CD1c-positive myeloid dendritic cell (primary cell): ENCODE results near the gene SLCO3A1.
"Not testable (repeated sequence)": the region's sequence is repeated elsewhere in the genome, so short reads cannot be mapped to it uniquely, and the experiment has no call there.

Source experiments
- DNase-seq: peaks from one replicate; pipeline ENCODE4 v3.0.0-alpha.2; 2016; ENCODE audit errors: extremely low spot score

The SLCO3A1 gene

GRCh38 chr15:91939403-91939831 lies 85.9 kb downstream of the SLCO3A1 start:
- no peak for DNase-seq

GRCh38 chr15:91940496-91941381 lies 87.2 kb downstream of the SLCO3A1 start:
- peak; percentile 47 for DNase-seq

DNA sequence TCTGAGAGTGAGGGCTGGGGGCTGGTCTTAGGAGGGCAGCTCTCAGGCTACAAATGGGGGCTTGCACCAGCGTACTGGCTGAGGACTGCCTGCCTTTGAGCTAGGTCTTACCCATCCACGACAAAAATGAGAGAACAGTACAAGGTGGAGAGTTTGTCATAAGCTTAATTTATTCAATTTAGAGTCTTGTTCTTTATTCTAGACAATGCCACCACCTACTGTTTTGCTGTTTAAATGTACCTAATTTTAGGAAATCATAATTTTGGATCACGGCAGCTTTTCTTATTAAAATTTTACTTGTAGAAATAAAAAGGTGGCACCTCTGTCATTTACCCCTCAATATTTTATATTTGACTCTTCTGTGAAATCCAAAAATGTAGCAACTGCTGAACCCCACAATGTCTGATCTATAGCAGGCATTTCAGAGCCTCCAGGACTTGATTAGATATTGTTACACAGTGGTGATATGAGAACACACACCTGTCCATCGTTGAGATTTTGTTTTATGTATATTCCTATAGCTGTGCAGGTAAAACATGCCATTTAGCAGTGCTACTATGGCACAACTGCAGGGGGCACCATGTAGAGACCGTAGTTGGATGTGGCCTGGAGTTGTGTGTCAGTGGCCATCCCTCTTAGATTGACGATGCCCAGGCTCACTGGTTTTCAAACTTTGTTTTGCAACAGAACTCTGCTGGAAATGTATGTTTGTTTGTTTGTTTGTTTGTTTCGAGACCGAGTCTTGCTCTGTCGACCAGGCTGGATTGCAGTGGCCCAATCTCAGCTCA lies 88.6 kb downstream of the SLCO3A1 start:
- no peak for DNase-seq

DNA sequence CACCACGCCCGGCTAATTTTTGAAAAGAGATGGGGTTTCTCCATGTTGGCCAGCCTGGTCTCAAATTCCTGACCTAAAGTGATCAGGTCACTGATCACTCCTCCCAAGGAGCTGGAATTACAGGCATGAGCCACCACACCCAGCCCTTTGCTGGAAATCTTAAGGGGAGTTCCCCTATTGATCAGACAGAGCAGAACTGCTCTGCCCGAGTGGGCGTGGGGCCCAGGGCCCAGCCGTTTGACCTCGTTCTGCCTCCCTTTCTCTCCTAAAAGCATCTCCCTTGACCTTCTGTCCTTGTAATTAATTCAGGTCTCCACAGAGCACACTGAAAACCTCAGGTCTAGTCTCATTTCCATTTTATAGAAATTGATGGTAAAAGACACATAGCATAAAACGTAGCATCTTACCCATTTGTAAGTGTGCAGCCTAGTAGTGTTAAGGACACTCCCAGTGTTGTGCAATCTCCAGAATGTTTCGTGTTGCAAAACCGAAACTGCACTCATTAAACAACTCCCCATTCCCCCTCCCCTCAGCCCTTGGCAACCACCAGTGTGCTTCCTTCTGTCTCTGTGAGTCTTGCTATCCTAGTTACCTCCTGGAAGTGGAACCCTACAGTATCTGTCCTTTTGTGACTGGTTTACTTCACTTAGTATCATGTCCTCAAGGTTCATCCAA lies 89.3 kb downstream of the SLCO3A1 start:
- peak; percentile 97 for DNase-seq

DNA sequence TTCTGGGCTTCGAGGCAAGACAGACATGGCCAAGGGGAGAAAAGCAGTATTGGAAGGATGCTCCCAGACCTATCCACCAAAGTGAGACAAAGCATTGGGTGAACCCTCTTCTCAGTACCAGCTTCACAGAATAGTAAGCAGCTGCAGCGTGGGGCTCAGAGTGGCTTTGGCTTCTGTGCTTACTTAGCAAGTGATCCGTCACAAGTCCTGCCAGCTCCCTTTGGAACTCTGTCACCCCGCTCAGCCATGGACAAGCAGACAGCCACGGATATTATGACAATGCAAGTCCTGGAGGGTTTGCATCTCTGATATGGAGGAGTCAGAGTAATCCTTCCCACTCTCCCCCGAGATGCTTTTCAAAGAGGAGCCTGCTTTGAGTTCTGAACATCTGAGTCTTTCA lies 90.8 kb downstream of the SLCO3A1 start:
- DNase-seq, result no peak

DNA sequence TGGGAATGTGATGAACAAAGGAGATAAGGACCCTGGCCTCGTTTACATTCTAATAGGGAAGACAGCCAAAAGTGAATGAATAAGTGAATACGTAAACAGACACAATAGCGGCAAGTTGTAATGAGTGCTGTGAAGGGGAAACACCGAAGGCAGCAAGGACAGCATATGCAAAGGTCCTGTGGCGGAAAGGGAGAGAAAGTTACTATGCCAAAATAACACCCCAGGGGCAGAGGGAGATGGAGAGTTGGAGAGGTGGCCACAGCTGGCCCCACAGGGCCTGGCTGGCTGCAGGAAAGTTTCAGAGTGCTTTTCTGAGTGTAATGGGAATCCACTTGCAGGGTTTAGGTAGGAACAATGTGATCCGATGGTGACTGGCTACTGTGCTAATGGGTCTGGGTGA lies 91.9 kb downstream of the SLCO3A1 start:
- DNase-seq, result no peak

DNA sequence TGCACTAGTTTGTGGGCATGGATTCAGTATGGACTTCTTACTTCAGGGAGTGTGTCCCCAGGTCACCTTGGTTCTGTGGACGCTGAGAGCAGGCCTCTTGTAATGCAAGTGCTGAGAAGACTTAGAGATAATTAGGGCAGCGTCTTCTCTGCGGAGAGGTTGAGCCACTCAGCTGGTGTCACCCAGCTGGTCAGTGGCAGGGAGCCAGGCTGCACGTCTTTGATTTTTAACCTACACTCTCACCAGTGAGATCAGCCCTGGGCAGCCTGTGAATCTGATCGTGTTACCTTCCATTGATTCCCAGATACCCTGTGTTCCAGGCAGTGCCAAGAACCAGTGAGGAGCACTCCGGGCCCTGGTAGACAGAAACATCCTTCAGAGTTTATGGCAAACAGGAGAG lies 92.6 kb downstream of the SLCO3A1 start:
- DNase-seq, result no peak

- DNase-seq, result peak; percentile 73
These were observed 93.2 kb downstream of the SLCO3A1 start for GRCh38 chr15:91946581-91947292.

DNA sequence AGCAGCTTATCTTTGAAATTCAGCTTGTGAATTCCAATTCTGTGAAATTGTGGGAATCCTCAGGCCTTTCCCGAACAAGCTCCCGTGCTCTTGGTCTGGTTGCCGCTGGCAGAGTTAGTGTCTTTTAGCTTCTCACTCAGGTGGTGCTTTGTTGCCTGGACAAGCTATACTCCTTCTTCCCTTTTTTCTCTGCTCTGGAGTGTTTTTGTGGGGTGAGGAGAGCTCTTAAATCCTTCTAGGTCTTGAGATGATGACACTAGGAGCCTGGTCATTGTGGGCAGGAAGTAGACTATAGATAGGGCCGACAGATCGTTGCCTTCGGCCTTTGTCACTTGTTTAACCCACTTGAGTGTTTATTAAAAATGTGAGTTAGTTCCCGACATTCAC lies 93.8 kb downstream of the SLCO3A1 start:
- peak; percentile 78 for DNase-seq

DNA sequence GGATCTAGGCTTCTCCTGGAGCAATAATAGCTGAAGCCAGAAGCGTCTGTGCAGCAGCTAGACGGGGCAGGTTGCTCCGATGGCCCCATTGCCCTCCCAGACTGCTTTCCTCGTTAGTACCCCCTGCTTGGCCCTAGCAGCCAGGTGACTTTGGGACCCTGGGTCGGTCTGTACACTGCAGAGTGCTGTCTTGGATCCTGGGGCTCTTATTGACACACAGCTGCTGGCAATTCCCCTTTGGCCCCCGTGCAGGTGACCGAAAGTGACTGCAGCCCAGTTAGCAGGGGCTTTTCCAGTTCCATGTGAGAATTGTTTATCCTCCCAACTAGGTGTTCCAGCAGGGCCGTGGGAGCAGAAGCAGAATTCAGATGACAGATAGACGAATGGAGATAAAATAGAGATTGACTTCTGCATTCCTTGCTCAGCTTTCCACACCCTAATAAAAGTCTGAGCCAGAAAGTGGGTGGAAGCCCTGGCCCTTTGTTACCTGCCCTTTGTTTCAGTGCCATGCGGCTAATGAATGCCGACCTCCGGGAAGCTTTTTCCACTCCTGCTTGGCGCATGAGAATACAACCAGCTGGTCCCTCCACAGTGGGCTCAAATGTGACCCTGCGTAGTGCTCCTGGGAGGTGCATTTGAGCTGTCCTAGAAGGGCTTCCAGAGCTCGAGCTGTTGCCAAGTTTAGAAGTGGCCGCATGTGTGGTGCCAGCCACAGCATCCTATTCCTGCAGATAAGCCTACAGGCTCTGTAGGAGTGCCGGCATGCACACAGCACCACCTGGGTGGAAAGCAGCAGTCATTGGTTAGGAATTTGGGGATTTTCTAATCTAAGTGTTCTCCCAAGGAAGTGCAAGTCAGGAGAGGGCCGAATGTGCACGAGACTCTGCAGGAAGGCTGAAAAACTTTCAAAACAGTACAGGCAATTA lies 94.4 kb downstream of the SLCO3A1 start:
- peak; percentile 5 for DNase-seq

- DNase-seq, result no peak
These were observed 95.9 kb downstream of the SLCO3A1 start for GRCh38 chr15:91949361-91949760.

GRCh38 chr15:91950054-91950453 lies 96.5 kb downstream of the SLCO3A1 start:
- no peak for DNase-seq

- peak; percentile 26 for DNase-seq
These were observed 97.3 kb downstream of the SLCO3A1 start for GRCh38 chr15:91950631-91951329.

DNA sequence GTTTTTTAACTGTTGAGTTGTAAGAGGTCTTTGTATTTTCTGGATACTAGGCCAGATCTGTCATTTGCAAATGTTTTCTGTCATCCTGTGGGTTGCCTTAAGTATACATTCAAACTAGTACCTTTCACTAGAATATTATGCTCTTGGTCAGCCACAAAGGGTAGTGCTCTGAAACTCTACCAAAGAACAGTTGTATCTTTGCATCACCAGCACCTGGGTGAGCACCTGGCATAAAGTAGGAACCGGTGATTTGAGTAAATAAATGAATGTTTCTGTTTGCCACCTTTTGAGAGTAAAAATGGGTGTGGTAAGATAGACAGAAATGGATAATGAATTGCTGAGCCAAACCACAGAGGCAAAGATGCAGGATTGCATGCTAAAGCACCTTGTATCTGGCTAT lies 98.7 kb downstream of the SLCO3A1 start:
- DNase-seq, result no peak

- DNase-seq, result no peak
These were observed 99.9 kb downstream of the SLCO3A1 start for GRCh38 chr15:91953432-91953831.

DNA sequence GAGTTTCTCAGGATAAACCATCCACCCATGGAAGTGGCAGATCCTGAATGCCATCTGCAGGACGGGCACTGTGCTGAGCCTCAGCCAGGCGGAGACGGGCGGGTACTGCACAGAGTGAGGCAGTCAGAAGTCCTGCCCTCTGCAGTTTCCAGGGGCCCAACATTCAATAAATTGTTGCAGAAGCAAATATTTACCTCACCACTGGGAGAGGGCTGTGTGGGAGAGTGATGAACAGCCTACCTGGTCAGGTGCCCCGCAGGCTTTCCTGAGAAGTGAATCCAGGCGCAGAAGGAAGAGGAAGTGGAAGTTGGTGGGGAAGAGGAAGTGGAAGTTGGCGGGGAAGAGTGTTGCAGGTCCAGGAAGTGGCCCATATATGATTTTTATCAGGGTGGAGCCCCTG lies 100.8 kb downstream of the SLCO3A1 start:
- DNase-seq, result peak; percentile 29

DNA sequence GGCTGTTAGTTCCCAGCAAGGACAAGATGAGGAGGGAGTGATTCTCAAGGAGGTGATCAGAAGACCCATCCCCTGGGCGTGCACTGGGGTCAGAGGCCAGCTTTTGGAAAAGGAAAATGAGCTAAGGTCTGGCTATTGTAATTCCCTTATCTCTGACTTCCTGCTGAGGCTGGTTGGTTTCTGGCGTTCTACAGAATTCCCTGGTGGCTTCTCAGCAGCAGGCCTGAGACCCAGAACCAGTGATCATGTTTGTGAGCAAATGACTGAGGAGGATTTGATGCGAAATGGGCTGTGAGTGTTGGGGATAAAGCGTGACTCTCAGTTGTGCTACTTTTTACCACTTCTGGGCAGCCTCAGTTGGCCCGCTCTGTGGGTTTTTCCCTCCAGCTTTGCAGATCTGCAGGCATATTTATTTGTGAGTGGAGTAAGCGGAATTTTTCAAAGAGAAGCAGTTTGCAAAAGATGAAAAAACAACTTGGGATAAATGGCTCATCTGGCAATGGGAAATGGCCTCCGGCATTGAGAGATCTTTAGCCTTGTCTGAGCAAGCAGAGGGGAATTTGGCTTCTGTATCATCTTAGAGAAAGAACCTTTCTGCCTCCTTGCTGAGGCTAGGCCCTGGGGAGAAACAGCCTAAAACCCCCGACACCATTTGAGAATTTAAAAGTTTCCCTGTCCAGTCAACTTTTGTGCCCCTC lies 102.7 kb downstream of the SLCO3A1 start:
- no peak for DNase-seq

- DNase-seq, result no peak
These were observed 107.8 kb downstream of the SLCO3A1 start for GRCh38 chr15:91961357-91961756.

DNA sequence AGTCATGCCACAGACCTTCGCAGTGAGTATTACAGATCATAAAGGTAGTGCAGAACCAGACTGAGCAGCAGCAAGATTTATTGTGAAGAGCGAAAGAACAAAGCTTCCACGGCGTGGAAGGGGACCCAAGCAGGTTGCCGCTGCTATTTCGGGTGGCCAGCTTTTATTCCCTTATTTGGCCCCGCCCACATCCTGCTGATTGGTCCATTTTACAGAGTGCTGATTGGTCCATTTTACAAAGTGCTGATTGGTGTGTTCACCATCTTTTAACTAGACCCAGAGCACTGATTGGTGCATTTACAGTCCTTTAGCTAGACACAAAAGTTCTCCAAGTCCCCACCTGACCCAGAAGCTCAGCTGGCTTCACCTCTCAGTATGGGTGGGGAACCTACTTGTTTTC lies 110.2 kb downstream of the SLCO3A1 start:
- not testable (repeated sequence) for DNase-seq
